Spinal cord (tissue), 10 donors: ENCODE data around the gene DPP7. TPM values are rescaled to one million over a fixed set of nuclear protein-coding genes. Genes with fewer than 3 reads are reported as not detected.

Source experiments
- DNase-seq, 6 donors: peaks; one replicate each; pipeline versions ENCODE4 v3.0.0 to v3.0.0-alpha.2; 2013 to 2015; ENCODE audit warnings: low spot score in 6 of 6, low read depth in 4 of 6
- H3K27ac ChIP-seq: one replicate; pipeline ENCODE4 v1.5.1; 2013; ENCODE audit warnings: low read depth, low read length, control low read depth
- H3K27me3 ChIP-seq: one replicate; pipeline ENCODE4 v1.6.1; 2013; ENCODE audit warnings: low read length; ENCODE audit not compliant: control insufficient read depth, insufficient read depth
- H3K36me3 ChIP-seq: one replicate; pipeline ENCODE4 v1.6.1; 2013; ENCODE audit warnings: low read length; ENCODE audit not compliant: control insufficient read depth, insufficient read depth
- H3K4me1 ChIP-seq: one replicate; pipeline ENCODE4 v1.6.1; 2013; ENCODE audit warnings: low read length; ENCODE audit not compliant: control insufficient read depth, insufficient read depth
- H3K4me3 ChIP-seq: one replicate; pipeline ENCODE4 v1.5.1; 2013; ENCODE audit warnings: low read depth, low read length, control low read depth
- H3K9me3 ChIP-seq: one replicate; pipeline ENCODE4 v1.6.1; 2013; ENCODE audit warnings: low read length; ENCODE audit not compliant: control insufficient read depth, insufficient read depth
- WGBS: methylation state at CpG from one replicate; pipeline ENCODE4 v1.1.5; 2013; ENCODE audit warnings: missing lambda C conversion rate; ENCODE audit not compliant: insufficient coverage; 5-methylcytosine and 5-hydroxymethylcytosine counted together
- polyA plus RNA-seq, 2 donors: library from polyadenylated mRNA; unstranded; fragments of 120-200 nt; gene quantifications; one replicate each; pipeline ENCODE4 v1.2.1, GENCODE V29; 2013; ENCODE audit not compliant: insufficient read length in 2 of 2
- total RNA-seq, 2 donors: library from RNA; depleted of rRNA in 1 of 2; stranded (reverse); fragments of 120-200 nt in 1 of 2; fragments of >200 nt in 1 of 2; gene quantifications; one replicate each; pipeline versions ENCODE4 v1.2.3 to v1.2.4, GENCODE V29; 2013 to 2014
- donor health status: healthy.

DPP7 gene
- total and polyA plus RNA-seq, 4 donors = 29.8 to 144 (median 114) TPM

GRCh38 chr9:137148661-137149060 is 34.1 kb upstream of the DPP7 start:
- no peaks in the 10 kb centered on the region for H3K4me1 ChIP-seq
- H3K9me3 ChIP-seq = no peaks in the 10 kb centered on the region
- WGBS = 84% methylated on average over 19 of the region's 19 CpGs
- H3K27ac ChIP-seq = no peak overlapping the region
- H3K27me3 ChIP-seq = peaks cover 2% of the 10 kb centered on the region
- peaks cover 78% of the 10 kb centered on the region for H3K36me3 ChIP-seq
- no peak for DNase-seq
- no peak overlapping the region for H3K4me3 ChIP-seq

- no peak for DNase-seq
- H3K9me3 ChIP-seq = no peaks in the 10 kb centered on the region
- H3K27me3 ChIP-seq = peaks cover 2% of the 10 kb centered on the region
- 68% methylated on average over 27 of the region's 27 CpGs for WGBS
- no peaks in the 10 kb centered on the region for H3K4me1 ChIP-seq
- H3K36me3 ChIP-seq = peaks cover 78% of the 10 kb centered on the region
- H3K27ac ChIP-seq = no peak overlapping the region
- no peak overlapping the region for H3K4me3 ChIP-seq
These were observed 33.7 kb upstream of the DPP7 start for GRCh38 chr9:137148242-137148641.

- peaks cover 78% of the 10 kb centered on the region for H3K36me3 ChIP-seq
- no peaks in the 10 kb centered on the region for H3K9me3 ChIP-seq
- peaks cover 2% of the 10 kb centered on the region for H3K27me3 ChIP-seq
- no peak overlapping the region for H3K27ac ChIP-seq
- no peak for DNase-seq
- no peaks in the 10 kb centered on the region for H3K4me1 ChIP-seq
- WGBS = 33% methylated on average over 10 of the region's 24 CpGs
- no peak overlapping the region for H3K4me3 ChIP-seq
These were observed 33.2 kb upstream of the DPP7 start for GRCh38 chr9:137147793-137148160.

- Histone ChIP-seq H3K27ac (no peak overlapping the region), H3K27me3 (peaks cover 2% of the 10 kb centered on the region), H3K4me3 (no peak overlapping the region), H3K9me3 (no peaks in the 10 kb centered on the region), H3K36me3 (peaks cover 78% of the 10 kb centered on the region), H3K4me1 (peaks cover 2% of the 10 kb centered on the region)
- WGBS = 86% methylated on average over 25 of the region's 26 CpGs
- no peak for DNase-seq
These were observed 32.7 kb upstream of the DPP7 start for GRCh38 chr9:137147091-137147792.

- DNase-seq = no peak
- no peak overlapping the region for H3K4me3 ChIP-seq
- peaks cover 9% of the 10 kb centered on the region for H3K4me1 ChIP-seq
- H3K9me3 ChIP-seq = no peaks in the 10 kb centered on the region
- peaks cover 2% of the 10 kb centered on the region for H3K27me3 ChIP-seq
- no peak overlapping the region for H3K27ac ChIP-seq
- WGBS = 86% methylated on average over 4 of the region's 9 CpGs
- H3K36me3 ChIP-seq = peaks cover 81% of the 10 kb centered on the region
These were observed 32.0 kb upstream of the DPP7 start for GRCh38 chr9:137146527-137146918.

- no peak for DNase-seq
- no peak overlapping the region for H3K27ac ChIP-seq
- WGBS = 49% methylated on average over 47 of the region's 49 CpGs
These were observed 31.4 kb upstream of the DPP7 start for GRCh38 chr9:137145731-137146526.

GRCh38 chr9:137143459-137143858 is 28.9 kb upstream of the DPP7 start:
- peaks cover 22% of the 10 kb centered on the region for H3K27me3 ChIP-seq
- no peak for DNase-seq
- H3K4me1 ChIP-seq = peaks cover 30% of the 10 kb centered on the region
- H3K27ac ChIP-seq = no peak overlapping the region
- H3K9me3 ChIP-seq = no peaks in the 10 kb centered on the region
- no peak overlapping the region for H3K4me3 ChIP-seq
- peaks cover 69% of the 10 kb centered on the region for H3K36me3 ChIP-seq
- 51% methylated on average over 4 of the region's 4 CpGs for WGBS

More at GRCh38 chr9:137145731-137146526, 31.4 kb upstream of the DPP7 start:
- Histone ChIP-seq H3K4me1 (peaks cover 15% of the 10 kb centered on the region), H3K4me3 (no peak overlapping the region), H3K36me3 (peaks cover 84% of the 10 kb centered on the region), H3K9me3 (no peaks in the 10 kb centered on the region), H3K27me3 (peaks cover 4% of the 10 kb centered on the region)

GRCh38 chr9:137141976-137142936 is 27.7 kb upstream of the DPP7 start:
- Histone ChIP-seq H3K4me3 (no peak overlapping the region), H3K27me3 (peaks cover 33% of the 10 kb centered on the region), H3K27ac (no peak overlapping the region), H3K9me3 (no peaks in the 10 kb centered on the region), H3K36me3 (peaks cover 57% of the 10 kb centered on the region), H3K4me1 (peaks cover 43% of the 10 kb centered on the region)
- 75% methylated on average over 19 of the region's 24 CpGs for WGBS
- DNase-seq = no peak

- no peak overlapping the region for H3K27ac ChIP-seq
- DNase-seq = no peak
- no peak overlapping the region for H3K4me3 ChIP-seq
- no peaks in the 10 kb centered on the region for H3K9me3 ChIP-seq
- peaks cover 53% of the 10 kb centered on the region for H3K4me1 ChIP-seq
- 68% methylated on average over 16 of the region's 17 CpGs for WGBS
- H3K36me3 ChIP-seq = peaks cover 46% of the 10 kb centered on the region
- H3K27me3 ChIP-seq = peaks cover 43% of the 10 kb centered on the region
These were observed 26.7 kb upstream of the DPP7 start for GRCh38 chr9:137141050-137141810.
